ENCODE measurements around the gene LRCH1.

Gene LRCH1

GRCh38 chr13:46799139-46799538 is 246.2 kb downstream of the LRCH1 start:
- Histone ChIP-seq H3K4me3 (ENCODE audit: low read length in 2 of 2) (no peak overlapping the region), H3K27ac (ENCODE audit: low read length) (no peak overlapping the region)

GRCh38 chr13:46801858-46802257 is 248.9 kb downstream of the LRCH1 start:
- no peaks in the 10 kb centered on the region for H3K9me3 ChIP-seq (ENCODE audit: control insufficient read depth in 2 of 2, low read length in 2 of 2)
- no peak overlapping the region for H3K27ac ChIP-seq (ENCODE audit: low read length)
- H3K27me3 ChIP-seq (ENCODE audit: control insufficient read depth in 1 of 2, insufficient read depth in 2 of 2, low read length in 2 of 2): no peaks in the 10 kb centered on the region
- no peak overlapping the region for H3K9ac ChIP-seq (ENCODE audit: low read length in 2 of 2)
- peaks cover 10% of the 10 kb centered on the region for H3K4me1 ChIP-seq (ENCODE audit: control insufficient read depth, insufficient read depth, low read length)
- H3K36me3 ChIP-seq (ENCODE audit: control insufficient read depth in 2 of 2, insufficient read depth in 2 of 2, low read length in 2 of 2): no peaks in the 10 kb centered on the region
- no peak overlapping the region for H3K4me3 ChIP-seq (ENCODE audit: low read length in 2 of 2)

More at GRCh38 chr13:46799139-46799538, 246.2 kb downstream of the LRCH1 start:
- H3K9me3 ChIP-seq (ENCODE audit: control insufficient read depth in 2 of 2, low read length in 2 of 2): no peaks in the 10 kb centered on the region
- H3K9ac ChIP-seq (ENCODE audit: low read length in 2 of 2): no peak overlapping the region
- H3K27me3 ChIP-seq (ENCODE audit: control insufficient read depth in 1 of 2, insufficient read depth in 2 of 2, low read length in 2 of 2): no peaks in the 10 kb centered on the region
- H3K4me1 ChIP-seq (ENCODE audit: control insufficient read depth, insufficient read depth, low read length): peaks cover 20% of the 10 kb centered on the region
- no peaks in the 10 kb centered on the region for H3K36me3 ChIP-seq (ENCODE audit: control insufficient read depth in 2 of 2, insufficient read depth in 2 of 2, low read length in 2 of 2)

Data from stomach smooth muscle (tissue), 2 donors.